HFF-Myc (cell line): Measurements from ENCODE around the gene PTPN14.
"Not testable (repeated sequence)": the region's sequence is repeated elsewhere in the genome, so short reads cannot be mapped to it uniquely, and the experiment has no call there.

Experiments used
- DNase-seq: peaks from one replicate; pipeline ENCODE4 v3.0.0-alpha.2; 2011; ENCODE audit warnings: low read depth; ENCODE audit errors: extremely low read depth
- H3K4me3 ChIP-seq: replicated peaks from 2 replicates; pipeline ENCODE4 v1.5.1; 2011; ENCODE audit warnings: low read depth, mild to moderate bottlenecking, control low read depth, low read length
- TF ChIP-seq, protein P1 (sequence below): IDR thresholded peaks from 2 replicates; pipeline ENCODE4 v1.5.1; 2012; ENCODE audit warnings: mild to moderate bottlenecking, low read depth, low read length, control low read depth; ENCODE audit errors: missing control alignments

The PTPN14 gene

DNA sequence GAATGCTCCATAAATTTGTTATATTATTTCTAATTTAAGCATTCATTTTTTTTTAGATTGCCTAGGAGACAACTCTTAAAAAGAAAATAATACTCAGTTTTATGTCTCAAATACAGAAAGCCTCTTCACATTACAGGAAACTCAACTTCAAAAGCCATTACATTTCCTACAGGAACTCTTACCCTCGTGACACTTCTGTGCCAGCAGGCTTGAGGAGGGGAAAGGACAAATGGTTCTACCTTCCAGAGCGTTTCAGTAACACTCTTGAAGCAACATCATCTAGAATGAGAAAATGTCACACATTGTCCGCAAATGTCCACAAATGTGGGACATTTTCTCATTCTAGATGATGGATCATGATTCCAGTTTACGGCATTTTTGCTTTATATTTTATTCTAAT, 51.7 kb downstream of the PTPN14 start:
- TF ChIP-seq, protein P1, sequence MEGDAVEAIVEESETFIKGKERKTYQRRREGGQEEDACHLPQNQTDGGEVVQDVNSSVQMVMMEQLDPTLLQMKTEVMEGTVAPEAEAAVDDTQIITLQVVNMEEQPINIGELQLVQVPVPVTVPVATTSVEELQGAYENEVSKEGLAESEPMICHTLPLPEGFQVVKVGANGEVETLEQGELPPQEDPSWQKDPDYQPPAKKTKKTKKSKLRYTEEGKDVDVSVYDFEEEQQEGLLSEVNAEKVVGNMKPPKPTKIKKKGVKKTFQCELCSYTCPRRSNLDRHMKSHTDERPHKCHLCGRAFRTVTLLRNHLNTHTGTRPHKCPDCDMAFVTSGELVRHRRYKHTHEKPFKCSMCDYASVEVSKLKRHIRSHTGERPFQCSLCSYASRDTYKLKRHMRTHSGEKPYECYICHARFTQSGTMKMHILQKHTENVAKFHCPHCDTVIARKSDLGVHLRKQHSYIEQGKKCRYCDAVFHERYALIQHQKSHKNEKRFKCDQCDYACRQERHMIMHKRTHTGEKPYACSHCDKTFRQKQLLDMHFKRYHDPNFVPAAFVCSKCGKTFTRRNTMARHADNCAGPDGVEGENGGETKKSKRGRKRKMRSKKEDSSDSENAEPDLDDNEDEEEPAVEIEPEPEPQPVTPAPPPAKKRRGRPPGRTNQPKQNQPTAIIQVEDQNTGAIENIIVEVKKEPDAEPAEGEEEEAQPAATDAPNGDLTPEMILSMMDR: no peak
- no peak for DNase-seq
- no peak overlapping the region for H3K4me3 ChIP-seq

DNA sequence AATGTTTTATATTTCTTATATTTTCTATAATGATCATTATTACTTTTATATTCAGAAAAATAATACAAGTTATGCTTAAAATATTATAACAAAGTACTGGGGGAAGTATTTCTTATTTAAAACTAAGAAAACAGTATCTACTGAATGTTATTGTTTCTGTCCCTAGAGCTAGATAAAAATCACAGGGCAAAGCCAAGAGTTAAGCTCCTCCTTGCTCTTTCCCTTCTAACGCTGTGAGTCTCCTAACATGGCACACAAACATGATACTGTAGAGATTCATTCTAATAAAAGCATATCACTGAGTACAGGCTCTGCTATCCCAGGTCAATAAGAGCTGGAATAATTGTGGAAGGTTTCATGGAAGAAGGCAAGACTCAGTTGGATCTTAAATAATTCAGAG, 53.4 kb downstream of the PTPN14 start:
- TF ChIP-seq, protein P1: no peak
- no peak for DNase-seq
- no peak overlapping the region for H3K4me3 ChIP-seq

DNA sequence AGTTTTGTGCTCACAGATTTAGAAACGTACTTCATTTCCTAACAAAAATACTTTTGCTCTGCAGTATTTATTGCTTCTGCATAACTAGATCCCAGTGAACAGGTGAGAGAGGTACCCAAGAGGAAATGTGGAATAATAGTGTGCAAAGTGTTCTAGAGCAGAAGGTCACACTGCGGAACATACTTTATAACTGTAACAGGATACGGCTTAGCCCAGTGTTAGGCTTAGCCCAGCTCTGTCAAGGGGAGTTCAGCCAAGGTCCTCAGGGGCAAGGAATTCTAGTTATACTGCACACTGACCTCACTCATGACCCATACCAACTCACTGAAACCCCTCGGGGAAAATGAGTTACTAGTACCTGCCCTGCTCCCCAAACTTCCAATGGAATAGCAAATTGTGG, 55.3 kb downstream of the PTPN14 start:
- no peak overlapping the region for H3K4me3 ChIP-seq
- no peak for DNase-seq
- TF ChIP-seq, protein P1: no peak

DNA sequence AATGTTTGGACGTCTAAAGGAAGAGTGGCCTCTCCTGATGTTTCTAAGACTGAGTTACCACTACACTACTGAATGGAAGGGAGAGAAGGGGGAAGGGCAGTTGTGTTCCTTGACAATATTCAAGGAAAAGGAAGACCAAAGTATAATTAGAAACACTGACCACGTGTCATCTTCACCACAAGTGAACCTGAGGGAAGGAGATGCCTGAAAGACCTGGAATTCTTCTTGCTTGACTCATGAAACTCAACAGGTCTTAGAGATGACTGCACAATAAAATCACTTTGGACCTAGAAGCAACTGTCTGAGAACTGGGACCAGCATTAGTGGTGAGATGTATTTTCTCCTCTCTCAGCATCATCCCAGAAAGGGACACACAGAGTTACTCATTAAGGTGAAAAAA, 56.7 kb downstream of the PTPN14 start:
- no peak overlapping the region for H3K4me3 ChIP-seq
- DNase-seq: no peak
- TF ChIP-seq, protein P1: no peak

DNA sequence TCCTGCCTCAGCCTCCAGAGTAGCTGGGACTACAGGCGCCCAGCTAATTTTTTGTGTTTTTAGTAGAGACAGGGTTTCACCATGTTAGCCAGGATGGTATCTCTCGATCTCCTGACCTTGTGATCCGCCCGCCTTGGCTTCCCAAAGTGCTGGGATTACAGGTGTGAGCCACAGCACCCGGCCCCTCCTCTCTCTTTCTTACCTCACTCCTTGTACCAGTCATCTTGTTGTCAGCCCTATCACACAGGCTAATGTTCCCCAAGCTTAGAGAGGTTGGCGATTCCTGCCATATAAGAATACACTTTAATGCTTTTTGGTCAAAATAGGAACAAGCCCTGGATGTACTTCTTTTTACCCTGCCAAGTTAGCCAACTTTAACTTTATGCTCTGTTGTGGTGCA, 57.2 kb downstream of the PTPN14 start:
- DNase-seq, H3K4me3 ChIP-seq: not testable (repeated sequence)

DNA sequence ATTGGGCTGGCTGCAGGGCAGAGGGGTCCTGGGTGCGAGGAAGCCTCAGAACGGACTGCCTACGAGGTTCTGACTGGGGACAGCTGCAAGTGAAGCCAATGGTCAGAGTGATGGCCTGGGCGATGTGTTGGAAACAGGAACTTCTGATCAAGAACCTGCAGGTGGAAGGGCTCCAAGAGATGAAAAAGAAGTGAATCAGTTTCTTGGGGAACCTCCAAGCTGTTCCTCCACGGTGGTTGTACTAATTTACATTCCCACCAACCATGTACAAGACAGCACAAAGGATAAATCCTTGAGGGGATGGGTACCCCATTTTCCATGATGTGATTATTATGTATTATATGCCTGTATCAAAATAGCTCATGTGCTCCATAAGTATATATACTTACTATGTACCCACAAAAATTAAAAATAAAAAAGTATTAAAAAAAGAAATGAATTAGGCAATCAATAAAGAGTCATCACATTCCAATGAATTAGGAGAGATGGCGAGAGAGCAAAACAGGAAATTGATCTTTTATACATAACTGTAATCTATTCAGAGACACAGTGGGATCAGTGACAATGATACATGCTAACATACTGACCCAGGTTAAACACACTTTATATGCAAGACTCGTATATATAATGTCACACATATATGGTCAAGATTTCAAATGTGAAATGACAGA, 58.1 kb downstream of the PTPN14 start:
- no peak overlapping the region for H3K4me3 ChIP-seq
- TF ChIP-seq, protein P1: no peak
- no peak for DNase-seq

DNA sequence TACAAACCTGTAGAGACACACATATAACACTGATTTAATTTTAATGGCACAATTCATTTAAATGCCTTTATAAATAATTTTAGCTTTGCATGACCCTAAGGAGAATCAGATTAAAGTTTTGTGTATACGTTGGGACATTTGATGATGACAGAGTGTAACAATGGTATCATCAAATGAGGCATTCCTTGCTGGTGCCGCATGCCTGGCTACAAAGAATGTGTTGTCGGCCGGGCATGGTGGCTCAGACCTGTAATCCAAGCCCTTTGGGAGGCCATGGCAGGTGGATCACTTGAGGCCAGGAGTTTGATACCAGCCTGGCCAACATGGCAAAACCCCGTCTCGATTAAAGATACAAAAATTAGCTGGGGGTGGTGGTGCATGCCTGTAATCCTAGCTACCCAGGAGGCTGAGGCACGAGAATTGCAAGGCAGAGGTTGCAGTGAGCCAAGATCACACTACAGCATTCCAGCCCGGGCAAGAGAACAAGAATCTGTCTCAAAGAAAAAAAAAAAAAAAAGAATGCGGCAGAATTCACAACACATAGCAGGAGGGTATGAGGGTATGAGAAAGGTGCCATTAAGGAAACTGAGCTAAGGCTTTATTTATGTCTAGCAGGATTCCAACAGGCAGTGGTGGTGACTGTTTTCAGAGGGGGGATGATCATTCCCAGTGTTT, 58.9 kb downstream of the PTPN14 start:
- H3K4me3 ChIP-seq: no peak overlapping the region
- TF ChIP-seq, protein P1: no peak
- DNase-seq: no peak
